ENCODE results near the gene ETS1.

- TF ChIP-seq CTCF (IDR thresholded peaks at IDR 0.05): no peak
- no peak for TF ChIP-seq REST (IDR thresholded peaks at IDR 0.05; ENCODE audit: insufficient read depth in 1 of 2, low read depth in 2 of 2, low read length in 1 of 2)
These were observed 140.1 kb downstream of the ETS1 start for GRCh38 chr11:128447233-128447632.
